ENCODE results near the gene SCYGR5. TPM values are rescaled to one million over a fixed set of nuclear protein-coding genes. Genes with fewer than 3 reads are reported as not detected.

The SCYGR5 gene
- total RNA-seq, 4 donors from 2014 or later: not detected

DNA sequence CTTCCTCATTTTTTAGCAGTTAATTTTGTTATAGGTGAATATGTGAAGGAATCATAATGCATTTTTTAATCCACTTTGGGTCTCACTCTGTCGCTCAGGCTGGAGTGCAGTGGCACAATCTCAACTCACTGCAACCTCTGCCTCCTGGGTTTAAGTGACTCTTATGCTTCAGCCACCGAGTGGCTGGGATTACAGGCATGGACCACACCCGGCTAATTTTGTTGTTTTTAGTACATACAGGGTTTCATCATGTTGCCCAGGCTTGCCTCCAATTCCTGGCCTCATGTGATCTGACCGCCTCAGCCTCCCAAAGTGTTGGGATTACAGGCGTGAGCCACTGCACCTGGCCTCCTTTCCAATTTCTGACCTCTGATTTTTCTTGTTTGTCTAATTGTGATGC, 17.7 kb downstream of the SCYGR5 start:
- ATAC-seq: no peak
- Histone ChIP-seq H3K9me3 (no peaks in the 10 kb centered on the region), H3K27ac (no peak overlapping the region), H3K4me1 (no peaks in the 10 kb centered on the region), H3K27me3 (no peaks in the 10 kb centered on the region), H3K4me3 (no peak overlapping the region), H3K36me3 (no peaks in the 10 kb centered on the region)
- in situ Hi-C loops (cut with MboI; ENCODE audit: low sequenced_read_pairs in 4 of 4) (no loop called here), intact Hi-C loops (cut with DNase I; ENCODE audit: low total_unique reads) (no loop called here)
- TF ChIP-seq, protein P1, sequence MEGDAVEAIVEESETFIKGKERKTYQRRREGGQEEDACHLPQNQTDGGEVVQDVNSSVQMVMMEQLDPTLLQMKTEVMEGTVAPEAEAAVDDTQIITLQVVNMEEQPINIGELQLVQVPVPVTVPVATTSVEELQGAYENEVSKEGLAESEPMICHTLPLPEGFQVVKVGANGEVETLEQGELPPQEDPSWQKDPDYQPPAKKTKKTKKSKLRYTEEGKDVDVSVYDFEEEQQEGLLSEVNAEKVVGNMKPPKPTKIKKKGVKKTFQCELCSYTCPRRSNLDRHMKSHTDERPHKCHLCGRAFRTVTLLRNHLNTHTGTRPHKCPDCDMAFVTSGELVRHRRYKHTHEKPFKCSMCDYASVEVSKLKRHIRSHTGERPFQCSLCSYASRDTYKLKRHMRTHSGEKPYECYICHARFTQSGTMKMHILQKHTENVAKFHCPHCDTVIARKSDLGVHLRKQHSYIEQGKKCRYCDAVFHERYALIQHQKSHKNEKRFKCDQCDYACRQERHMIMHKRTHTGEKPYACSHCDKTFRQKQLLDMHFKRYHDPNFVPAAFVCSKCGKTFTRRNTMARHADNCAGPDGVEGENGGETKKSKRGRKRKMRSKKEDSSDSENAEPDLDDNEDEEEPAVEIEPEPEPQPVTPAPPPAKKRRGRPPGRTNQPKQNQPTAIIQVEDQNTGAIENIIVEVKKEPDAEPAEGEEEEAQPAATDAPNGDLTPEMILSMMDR (IDR thresholded peaks at IDR 0.05 in 4 of 5, conservative IDR thresholded peaks at IDR 0.05 in 1 of 5): no peak
- no peak for TF ChIP-seq POLR2A (IDR thresholded peaks at IDR 0.05)
- DNase-seq: no peak

DNA sequence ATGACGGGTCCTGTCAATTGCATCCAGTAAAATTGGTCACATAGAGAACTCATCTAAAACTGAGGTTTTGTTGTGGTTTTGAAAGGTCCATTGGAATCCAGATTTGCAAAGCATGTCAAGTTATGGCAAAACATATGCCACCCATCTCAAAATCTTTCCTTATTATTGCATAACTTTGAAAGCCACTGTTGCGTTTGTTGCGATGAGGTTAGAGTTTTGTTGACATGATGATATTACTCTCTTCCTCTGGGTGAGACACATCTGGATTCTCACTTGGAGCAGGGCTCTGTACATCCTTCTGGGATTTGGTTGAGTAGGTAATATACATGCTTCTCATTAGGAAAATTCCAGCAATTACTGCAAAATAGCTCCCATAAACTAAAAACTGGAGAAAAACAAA, 20.6 kb downstream of the SCYGR5 start:
- Histone ChIP-seq H3K36me3 (no peaks in the 10 kb centered on the region), H3K27ac (no peak overlapping the region), H3K9me3 (no peaks in the 10 kb centered on the region), H3K27me3 (no peaks in the 10 kb centered on the region), H3K4me3 (no peak overlapping the region), H3K4me1 (no peaks in the 10 kb centered on the region)
- intact Hi-C loops (cut with DNase I; ENCODE audit: low total_unique reads) (no loop called here), in situ Hi-C loops (cut with MboI; ENCODE audit: low sequenced_read_pairs in 4 of 4) (no loop called here)
- TF ChIP-seq, protein P1 (IDR thresholded peaks at IDR 0.05 in 4 of 5, conservative IDR thresholded peaks at IDR 0.05 in 1 of 5): no peak
- no peak for TF ChIP-seq POLR2A (IDR thresholded peaks at IDR 0.05)
- ATAC-seq (no peak), DNase-seq (no peak)

DNA sequence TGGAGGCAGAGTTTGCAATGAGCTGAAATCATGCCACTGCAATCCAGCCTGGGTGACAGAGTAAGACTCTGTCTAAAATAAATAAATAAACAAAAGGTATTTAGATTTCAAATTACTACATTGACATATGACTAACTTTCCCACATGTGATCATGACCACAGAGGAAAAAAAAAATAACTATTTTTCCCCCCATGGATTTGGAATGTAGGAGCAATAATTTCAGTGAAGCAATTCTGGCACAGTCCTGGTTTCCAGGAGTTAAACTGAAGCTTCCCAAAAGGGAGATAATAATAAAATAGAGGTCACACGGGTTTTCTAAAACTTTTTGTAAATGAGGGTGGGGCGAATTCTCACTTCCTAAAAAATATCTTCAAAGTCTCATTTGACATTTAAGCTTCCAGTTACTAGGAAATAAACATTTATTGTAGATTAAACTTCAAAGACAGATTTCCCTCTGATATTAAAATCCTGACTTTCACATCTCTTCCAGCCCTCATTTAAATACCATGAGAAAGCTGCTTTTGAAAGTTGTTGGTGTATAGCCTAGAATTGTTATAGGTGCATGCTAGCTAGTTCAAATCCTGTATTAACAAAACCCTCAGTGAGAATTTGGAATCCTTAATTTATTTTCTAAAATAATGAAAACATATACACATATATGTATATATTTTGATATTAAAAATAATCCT, 30.5 kb downstream of the SCYGR5 start:
- intact Hi-C loops (cut with DNase I; ENCODE audit: low total_unique reads): no loop called here
- ATAC-seq: no peak
- TF ChIP-seq POLR2A (IDR thresholded peaks at IDR 0.05): no peak
- TF ChIP-seq, protein P1 (IDR thresholded peaks at IDR 0.05 in 4 of 5, conservative IDR thresholded peaks at IDR 0.05 in 1 of 5): no peak
- DNase-seq: no peak
- no peaks in the 10 kb centered on the region for H3K36me3 ChIP-seq
- no peaks in the 10 kb centered on the region for H3K4me1 ChIP-seq
- no peak overlapping the region for H3K27ac ChIP-seq
- no peaks in the 10 kb centered on the region for H3K9me3 ChIP-seq
- in situ Hi-C loops (cut with MboI; ENCODE audit: low sequenced_read_pairs in 4 of 4): no loop called here
- H3K4me3 ChIP-seq: no peak overlapping the region
- H3K27me3 ChIP-seq: no peaks in the 10 kb centered on the region

DNA sequence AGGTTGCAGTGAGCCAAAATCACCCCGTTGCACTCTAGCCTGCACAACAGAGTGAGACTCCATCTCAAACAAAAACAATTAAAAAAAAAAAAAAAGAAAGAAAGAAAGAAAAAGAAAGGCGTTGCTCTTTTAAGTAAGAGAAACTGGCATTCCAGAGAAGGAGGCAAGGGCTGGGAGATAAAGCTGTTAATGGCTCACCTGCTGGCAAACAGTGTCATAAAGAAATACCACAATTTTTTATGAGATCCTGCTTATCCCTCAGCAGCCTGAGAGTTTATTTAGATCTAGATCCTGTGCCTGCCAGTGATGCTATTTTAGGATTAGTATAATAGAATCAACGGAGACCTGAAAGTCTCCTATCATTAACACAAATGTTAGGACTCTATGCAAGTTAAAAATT, 35.0 kb downstream of the SCYGR5 start:
- Histone ChIP-seq H3K4me1 (no peaks in the 10 kb centered on the region), H3K4me3 (no peak overlapping the region), H3K9me3 (no peaks in the 10 kb centered on the region), H3K27ac (no peak overlapping the region), H3K27me3 (no peaks in the 10 kb centered on the region), H3K36me3 (no peaks in the 10 kb centered on the region)
- intact Hi-C loops (cut with DNase I; ENCODE audit: low total_unique reads) (no loop called here), in situ Hi-C loops (cut with MboI; ENCODE audit: low sequenced_read_pairs in 4 of 4) (no loop called here)
- no peak for ATAC-seq
- DNase-seq: no peak
- TF ChIP-seq, protein P1 (IDR thresholded peaks at IDR 0.05 in 4 of 5, conservative IDR thresholded peaks at IDR 0.05 in 1 of 5): no peak
- no peak for TF ChIP-seq POLR2A (IDR thresholded peaks at IDR 0.05)

DNA sequence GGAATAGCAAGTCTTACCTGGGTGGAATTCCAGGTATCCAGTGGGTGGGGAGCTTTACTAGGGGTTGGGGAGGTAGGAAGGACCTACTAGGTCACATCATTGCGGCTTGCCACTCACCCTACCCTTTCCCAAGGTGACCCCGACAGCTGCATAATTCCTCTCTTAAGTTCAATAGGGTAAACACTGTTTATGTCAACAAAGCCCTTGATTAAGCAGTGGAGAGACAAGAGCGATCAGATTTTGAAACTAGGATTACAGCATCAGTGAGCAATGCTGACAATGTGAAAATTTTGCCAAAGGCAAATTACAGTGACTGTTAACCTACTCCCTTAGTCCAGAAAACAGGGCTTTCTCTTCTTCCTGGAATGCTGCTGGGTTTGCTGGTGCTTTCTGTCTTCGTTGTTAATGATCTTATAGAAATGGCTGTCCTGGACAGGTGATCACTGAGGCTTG, 36.7 kb downstream of the SCYGR5 start:
- in situ Hi-C loops (cut with MboI; ENCODE audit: low sequenced_read_pairs in 4 of 4) (no loop called here), intact Hi-C loops (cut with DNase I; ENCODE audit: low total_unique reads) (no loop called here)
- no peak for DNase-seq
- ATAC-seq: no peak
- TF ChIP-seq, protein P1 (IDR thresholded peaks at IDR 0.05 in 4 of 5, conservative IDR thresholded peaks at IDR 0.05 in 1 of 5): no peak
- TF ChIP-seq POLR2A (IDR thresholded peaks at IDR 0.05): no peak
- Histone ChIP-seq H3K27ac (no peak overlapping the region), H3K36me3 (no peaks in the 10 kb centered on the region), H3K4me1 (no peaks in the 10 kb centered on the region), H3K27me3 (no peaks in the 10 kb centered on the region), H3K9me3 (no peaks in the 10 kb centered on the region), H3K4me3 (no peak overlapping the region)

Measured in gastrocnemius medialis (tissue), 4 donors.